Epithelial cell of esophagus (primary cell): ENCODE results near the gene WNK2.

ENCODE experiments used
- DNase-seq: peaks from one replicate; pipeline ENCODE4 v3.0.0; 2010; ENCODE audit warnings: low read depth
- H3K4me3 ChIP-seq: 2 replicates; pipeline ENCODE4 v1.5.1; 2011; ENCODE audit warnings: mild to moderate bottlenecking, low read length, control low read depth
- CTCF ChIP-seq: IDR thresholded peaks from 2 replicates; pipeline ENCODE4 v1.5.1; 2011; ENCODE audit warnings: low read depth, mild to moderate bottlenecking, low read length, control low read depth, inconsistent platforms; ENCODE audit not compliant: insufficient read depth; ENCODE audit errors: missing control alignments

WNK2 gene

GRCh38 chr9:93306081-93306480 is 122.1 kb downstream of the WNK2 start:
- TF ChIP-seq CTCF = no peak
- H3K4me3 ChIP-seq = no peak overlapping the region
- no peak for DNase-seq

DNA sequence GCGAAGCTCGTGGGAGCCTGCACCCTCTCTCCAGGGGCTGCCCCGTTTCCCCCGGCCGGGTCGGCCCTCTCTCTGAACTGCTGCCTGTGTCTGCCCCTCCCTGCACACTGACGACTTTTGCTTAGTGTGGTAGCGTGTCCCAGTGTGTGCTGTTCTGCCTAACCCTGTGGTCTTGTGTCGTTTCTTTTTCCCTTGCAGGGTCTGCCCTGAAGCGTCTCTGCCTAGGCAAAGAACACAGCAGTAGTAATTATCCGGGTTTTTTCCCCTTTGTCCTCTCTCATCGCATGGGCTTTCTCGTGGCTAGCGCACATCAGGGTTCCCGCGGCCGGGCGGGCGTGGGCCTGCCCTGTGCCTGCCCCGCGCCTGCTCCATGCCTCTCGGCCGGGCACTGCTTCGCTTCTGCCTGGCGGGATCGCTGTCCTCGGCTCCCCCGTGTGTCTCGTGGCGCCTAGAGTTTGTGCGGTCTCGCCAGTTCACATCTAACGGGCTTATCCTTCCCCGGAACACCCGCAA is 122.7 kb downstream of the WNK2 start:
- no peak for TF ChIP-seq CTCF
- no peak for DNase-seq
- no peak overlapping the region for H3K4me3 ChIP-seq

DNA sequence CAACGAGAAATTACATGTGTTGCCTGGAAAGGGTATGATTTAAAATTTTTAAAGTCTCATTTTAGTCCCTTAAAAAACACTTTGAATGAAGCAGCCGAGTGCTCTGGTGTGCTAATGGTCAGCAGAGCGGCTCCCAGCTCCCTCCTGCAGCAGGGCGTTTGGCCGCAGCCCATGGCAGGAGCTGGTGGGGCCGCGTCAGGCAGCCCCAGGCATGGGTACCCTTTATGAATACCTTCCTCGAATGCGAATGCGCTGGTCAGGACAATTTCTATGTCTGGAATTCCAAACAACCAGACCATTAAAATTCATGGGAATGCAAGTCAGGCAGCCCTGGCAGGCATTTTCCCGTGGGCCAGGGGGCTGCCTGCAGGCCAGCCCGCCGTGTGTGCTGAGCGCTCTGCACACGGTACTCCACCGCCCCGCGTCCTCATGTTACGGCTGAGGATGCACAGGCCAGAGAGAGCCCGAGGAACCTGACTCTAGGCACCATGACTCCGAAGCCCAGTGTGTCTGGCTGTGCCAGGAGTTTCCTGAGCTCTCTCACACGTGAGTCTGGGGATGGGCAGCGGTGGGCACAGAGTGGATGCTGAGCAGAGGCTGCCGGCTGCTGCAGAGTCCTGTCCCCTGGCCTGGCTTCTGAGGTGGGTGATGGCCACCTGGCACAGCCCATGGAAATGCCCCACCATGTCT is 123.7 kb downstream of the WNK2 start:
- no peak for TF ChIP-seq CTCF
- no peak overlapping the region for H3K4me3 ChIP-seq
- no peak for DNase-seq

- TF ChIP-seq CTCF = no peak
- H3K4me3 ChIP-seq = no peak overlapping the region
- no peak for DNase-seq
Observed at GRCh38 chr9:93308158-93308602, 124.2 kb downstream of the WNK2 start.

- TF ChIP-seq CTCF = no peak
- no peak overlapping the region for H3K4me3 ChIP-seq
- no peak for DNase-seq
Observed at GRCh38 chr9:93308676-93309075, 124.7 kb downstream of the WNK2 start.

DNA sequence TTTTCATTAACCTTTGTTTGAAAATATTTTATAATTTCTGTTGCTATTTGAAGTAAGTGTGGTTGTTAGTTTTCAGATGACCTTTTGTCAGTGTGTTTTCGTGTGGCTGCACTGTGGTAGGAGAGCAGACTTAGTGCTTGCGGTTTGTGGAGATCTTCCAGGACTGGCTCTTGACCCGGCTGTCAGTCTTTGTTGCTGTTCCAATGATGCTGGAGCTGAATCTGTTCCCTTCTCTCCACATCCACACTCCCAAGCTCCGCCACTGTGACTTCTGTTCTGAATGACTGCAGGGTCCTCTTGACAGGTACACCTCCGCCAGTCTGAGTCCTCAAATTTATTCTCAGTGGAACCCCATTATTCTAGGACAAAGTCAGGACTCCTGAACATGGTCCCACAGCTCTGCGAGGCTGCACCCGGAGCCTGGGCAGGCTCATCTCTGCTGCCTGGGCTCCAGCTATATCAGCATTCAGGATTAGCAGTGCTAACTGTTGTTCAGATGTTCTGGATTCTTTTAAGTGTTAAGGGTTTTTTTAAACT is 126.0 kb downstream of the WNK2 start:
- no peak overlapping the region for H3K4me3 ChIP-seq
- TF ChIP-seq CTCF = no peak
- no peak for DNase-seq

- DNase-seq = no peak
- TF ChIP-seq CTCF = no peak
- no peak overlapping the region for H3K4me3 ChIP-seq
Observed at GRCh38 chr9:93315118-93315517, 131.2 kb downstream of the WNK2 start.
